Renal pelvis (tissue), 4 donors: ENCODE data around the gene DENND1A. TPM values are rescaled to one million over a fixed set of nuclear protein-coding genes. Genes with fewer than 3 reads are reported as not detected.

Source experiments
- DNase-seq: peaks from one replicate; pipeline ENCODE4 v3.0.0-alpha.2; 2013
- polyA plus RNA-seq, 3 donors: library from polyadenylated mRNA; unstranded; fragments of 120-200 nt; gene quantifications; one replicate each; pipeline ENCODE4 v1.2.1, GENCODE V29; 2013; ENCODE audit not compliant: insufficient read length in 3 of 3

DENND1A gene
- polyA plus RNA-seq, 3 donors: 21.6 to 23.3 (median 22.8) TPM

DNA sequence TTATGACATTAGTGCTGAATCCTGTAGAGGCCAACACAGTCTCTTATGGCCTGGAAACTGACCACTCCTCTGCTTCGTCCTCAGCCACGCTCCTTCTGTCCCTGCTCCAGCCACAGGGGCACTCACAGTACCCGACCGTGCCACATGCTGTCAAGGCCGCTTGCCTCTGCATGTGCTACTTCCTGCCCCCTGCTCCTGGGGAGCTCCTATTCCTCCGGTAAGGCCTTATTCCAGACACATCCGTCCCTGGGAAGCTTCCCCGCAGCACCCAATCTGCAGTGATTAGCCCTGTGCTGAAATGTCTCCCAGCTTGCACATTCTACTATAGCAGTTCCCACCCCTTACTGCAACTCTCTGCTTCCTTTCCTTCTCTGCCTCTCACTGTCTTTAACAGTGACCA, 386.4 kb downstream of the DENND1A start:
- no peak for DNase-seq

DNA sequence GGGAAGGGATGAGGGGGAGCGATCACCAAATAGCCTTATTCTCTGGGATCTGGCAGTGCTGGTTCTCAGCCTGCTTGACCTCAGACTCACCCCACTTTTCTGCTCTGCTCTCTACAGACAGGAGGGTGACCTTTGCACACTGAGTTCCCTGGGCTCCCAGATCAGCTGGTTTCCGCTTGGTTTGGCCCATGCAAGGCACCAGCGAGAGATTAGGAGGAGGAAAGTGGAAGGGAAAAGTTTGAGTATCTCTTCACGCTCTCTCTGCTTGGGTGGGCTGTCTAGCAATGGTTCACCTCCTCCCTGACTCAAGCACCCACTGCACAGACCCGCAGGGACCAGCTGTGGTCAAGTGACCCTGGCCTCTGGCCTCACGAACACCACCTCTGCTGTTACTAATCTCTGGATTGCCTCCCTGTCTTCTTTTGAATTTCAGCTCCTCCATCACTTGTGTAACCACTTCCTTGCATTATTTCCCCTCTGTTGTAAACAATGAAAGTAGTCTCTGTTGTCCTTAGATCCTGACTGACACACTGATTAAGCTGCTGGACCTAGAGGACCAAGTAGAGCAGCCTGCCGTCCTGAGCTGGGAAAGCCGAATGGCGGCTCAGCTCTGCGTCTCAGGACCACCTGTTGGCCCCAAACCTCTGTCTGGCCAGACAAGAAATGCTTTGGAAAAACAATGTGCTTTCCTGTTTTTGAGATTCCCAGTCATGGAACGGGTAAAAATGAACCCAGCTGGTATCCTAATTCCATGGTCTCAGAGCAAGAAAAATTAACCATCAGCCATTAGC, 387.3 kb downstream of the DENND1A start:
- no peak for DNase-seq

DNA sequence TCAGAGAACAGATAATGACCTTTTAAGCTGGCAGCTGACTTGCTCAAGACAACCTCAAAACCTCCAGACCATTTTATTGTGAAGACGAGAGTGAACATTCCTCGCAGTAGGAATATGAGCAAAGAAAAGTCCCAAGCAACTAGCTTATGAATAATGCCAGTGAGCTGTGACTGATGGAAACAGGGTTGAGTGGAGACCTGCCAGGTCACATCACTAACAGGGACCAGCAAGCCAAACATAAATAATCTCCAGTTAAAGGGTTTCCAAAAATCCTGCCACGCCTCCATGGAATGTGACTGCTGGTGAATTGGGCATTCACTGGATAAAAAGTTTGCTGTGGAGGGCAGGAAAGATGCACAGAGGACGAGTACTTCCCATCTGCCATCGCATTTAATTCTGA, 388.5 kb downstream of the DENND1A start:
- no peak for DNase-seq

DNA sequence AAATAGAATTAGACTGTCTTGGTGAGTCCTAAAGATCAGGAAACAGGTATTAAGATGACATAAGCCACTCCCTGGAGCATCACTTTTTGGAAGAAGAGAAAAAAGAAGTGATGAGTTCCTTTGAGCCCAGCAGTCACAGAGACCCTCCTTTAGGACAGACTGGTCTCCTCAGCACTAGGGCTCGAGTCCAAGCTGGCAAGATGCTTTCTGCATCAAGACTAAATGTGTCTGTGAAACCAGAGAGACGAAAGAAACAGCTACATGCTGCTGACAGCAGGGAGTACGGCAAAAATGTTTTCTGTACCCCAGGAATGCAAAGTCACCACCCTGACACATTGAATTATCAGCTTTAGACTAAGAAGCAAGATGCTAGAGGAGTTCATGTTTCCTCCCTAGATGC, 389.5 kb downstream of the DENND1A start:
- DNase-seq: no peak

DNA sequence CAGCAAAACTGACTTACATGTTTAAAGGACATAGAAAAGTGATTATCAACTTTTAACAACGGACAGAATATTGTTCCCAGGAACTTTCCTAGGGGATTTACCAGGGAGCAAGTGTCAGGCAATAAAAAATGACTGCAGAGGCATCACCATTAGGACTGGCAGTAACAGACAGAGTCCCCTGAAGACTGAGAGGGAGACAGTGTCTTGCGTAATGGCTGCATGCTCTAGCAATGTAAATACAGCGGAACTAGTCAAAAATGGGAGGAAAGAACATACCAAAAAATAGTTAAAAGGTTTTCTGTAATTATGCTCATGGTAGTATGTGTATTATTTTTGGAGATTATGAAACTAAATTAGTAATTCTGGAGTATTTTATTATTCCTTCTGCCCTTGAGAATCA, 392.1 kb downstream of the DENND1A start:
- DNase-seq: no peak

DNA sequence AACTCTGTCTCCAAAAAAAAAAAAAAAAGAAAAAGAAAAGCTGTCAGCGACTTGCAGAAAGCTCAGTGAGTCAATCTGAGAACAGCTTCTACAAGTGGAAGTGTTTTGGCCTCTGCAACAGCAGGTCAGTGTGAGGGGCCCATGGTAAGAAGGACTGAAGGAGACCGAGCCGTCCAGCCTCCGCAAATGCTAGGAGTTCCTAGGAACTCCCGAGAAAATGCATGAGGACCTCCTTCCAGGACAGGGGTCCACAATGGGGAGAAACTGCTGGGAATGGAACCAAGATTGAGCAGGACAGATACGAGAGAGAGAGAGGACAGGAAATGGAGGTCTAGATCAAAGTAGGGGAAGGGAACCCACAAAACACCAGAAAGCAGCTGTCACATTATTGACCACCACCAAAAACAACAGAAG, 393.5 kb downstream of the DENND1A start:
- no peak for DNase-seq

DNA sequence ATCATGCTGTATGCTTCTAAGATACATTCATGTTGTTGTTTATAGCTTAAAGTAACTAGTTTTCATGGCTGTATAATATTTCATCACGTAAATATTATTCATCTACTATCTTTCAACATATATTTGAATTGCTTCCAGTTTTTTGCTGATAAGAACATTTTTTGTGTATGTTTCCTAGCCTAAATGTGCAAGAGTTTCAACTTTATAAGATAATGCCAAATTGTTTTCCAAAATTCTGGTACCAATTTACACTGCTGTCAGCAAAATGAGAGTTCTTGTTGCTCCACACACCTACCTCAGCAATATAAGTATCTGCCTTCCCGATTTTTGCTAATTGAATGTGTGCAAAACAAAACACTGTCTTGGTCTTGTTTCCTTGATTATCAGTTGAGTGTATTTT, 395.6 kb downstream of the DENND1A start:
- DNase-seq: no peak

DNA sequence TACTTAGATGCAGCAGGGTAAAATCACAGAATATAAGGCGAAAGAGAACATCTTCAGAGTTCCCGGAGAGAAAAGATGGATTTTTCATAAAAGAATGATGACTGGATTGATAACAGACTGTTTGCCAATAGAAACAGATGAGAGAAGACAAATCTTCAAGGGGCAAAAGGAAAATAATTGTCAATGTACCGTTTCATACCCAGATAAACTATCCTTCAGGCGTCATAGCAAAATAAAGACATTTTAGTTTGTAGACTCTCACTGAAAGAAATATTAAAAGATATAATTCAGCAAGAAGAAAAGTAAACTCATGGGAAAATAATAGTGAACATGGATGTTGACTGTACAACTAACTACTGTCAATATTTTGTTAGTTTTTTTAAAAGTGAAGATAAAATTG, 399.7 kb downstream of the DENND1A start:
- DNase-seq: no peak

DNA sequence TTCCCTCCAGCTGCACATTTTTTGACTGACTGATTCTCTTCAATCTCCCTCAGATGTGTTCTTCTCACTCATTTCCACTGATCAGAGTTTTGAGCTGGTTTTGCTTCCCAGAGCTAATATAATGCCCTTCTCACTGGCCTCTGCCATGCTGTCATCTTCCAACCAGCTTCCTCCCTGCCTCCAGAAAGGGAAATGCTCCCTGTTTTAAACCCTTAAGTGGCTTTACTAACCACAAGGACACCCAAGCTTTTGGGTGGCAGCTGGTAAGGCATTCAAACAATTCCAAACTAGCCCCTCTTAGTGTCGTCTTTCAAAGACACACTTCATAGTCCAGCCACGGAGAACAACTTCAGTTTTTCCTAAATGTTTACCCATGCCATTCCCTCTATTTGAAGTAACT, 401.4 kb downstream of the DENND1A start:
- DNase-seq: no peak

DNA sequence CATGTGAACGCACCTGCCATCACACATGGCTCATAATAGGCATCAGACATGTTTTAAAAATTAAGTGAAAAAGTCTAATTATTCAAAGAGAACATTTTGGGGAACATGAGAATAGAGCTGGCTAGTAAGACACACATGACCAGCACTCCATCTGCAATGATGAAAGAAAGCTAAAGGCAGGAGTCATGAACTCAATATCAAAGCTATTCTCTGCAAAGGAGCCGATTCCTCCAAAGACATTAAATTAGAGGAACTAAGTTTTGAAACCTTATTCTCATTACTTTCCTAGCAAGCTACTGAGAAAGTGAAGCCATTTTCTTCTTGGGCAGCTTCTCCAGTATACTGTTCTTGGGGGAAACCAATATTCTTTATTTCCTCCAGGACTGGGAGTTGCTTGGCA, 401.9 kb downstream of the DENND1A start:
- DNase-seq: no peak

DNA sequence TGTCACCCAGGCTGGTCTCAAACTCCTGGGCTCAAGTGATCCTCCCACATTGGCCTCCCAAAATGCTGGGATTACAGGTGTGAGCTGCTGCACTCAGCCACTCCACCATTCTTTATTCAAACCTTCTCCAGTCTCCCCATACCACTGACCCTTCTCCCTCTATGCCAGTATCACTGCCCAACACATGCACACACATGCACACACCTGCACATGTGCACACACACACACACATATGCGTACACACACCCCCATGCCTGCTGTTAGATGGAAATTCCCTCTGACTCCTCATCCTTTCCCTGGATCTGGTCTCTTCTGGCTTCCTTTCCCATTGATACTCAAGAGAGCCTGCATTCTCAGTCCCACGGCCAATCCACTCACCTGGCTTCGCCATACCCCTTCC, 404.0 kb downstream of the DENND1A start:
- DNase-seq: no peak

DNA sequence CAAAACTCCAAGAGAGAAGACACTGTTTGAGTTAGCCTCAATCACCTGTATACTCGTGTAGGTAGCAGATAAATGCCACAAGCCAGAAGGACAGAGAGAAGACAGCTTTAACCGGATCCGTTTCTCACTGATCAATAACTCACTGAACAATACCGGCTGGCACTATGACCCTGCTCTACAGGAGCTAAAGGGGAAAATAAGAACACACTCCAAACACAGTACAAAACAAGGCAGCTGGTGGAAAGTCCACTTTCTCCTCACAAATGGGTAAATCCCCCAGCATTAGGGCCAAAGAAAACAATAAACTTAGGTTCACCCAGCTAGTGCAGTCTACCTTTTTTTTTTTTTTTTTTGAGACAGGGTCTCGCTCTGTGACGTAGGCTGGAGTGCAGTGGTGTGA, 404.5 kb downstream of the DENND1A start:
- DNase-seq: no peak

DNA sequence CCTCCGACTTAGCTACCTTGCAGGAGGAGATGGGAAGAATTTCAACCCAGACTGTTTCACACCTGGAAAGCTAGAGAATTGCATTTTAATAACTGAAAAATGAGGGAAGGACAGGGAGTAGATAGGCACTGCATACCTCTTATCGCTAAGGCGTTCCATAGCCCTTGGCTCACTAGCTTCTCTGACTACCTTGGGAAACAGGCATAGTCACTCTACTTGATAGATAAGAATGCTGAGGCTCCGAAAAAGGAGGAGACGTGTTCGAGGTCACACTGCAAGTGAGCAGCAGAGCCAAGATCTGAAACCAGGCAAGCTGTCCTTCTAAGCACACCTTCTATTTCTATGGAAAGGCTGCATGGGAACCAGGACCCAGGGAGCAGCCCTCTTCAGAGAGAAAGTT, 405.1 kb downstream of the DENND1A start:
- DNase-seq: no peak

DNA sequence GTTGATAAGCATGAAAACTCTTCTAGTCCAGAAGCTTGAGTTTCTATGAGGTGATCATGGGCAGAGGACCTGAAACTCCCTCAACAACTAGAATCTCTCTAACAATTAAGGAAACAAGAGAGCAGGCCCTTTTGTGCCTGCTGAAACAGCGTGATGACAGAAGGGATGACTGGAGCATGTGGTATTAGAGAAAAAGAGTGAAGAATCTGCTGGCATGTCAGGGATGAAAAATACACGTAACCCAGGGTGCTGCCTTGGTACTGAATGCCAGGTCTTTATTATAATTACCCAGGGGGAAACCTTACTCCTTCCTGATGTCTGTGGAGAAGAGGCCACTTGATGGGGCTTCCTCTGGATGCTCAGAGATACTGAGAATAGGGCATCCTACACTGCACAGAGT, 406.1 kb downstream of the DENND1A start:
- no peak for DNase-seq

DNA sequence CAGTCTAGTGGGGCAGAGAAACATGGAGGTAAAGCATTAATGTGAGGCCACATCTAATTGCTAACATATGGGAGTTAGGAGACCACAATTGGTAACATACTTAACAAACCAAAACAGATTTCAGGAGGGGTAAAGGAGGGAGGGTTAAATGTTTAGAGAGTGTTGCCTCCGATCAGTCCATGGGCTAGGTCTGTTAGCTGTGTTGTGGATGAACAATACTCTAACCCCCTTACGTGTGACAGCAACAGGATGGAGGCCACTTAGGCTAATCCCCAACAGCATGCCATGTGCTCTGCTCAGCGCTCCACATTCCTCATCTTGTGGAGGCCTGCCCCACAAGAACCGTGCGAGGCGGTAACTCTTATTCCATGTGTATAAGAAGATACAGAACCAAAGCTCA, 406.9 kb downstream of the DENND1A start:
- DNase-seq: no peak

DNA sequence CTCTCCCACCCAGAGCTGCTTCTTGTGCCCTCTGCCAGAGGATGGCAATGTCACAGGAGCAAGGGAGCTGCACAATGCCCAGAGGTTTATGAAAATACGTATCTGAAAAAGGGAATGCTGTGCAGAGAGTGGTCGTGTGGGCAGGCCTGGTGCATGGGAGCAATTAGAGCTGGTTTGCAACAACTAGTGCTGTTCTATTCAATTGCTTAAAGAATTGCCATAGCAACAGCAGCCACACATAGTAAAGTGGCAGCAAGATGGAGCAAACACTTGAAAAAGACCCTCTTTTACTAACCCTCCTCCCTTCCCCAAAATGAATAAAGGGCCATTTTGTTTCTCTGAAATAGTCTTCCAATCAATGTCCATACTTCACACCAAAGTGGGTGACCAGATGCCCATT, 407.7 kb downstream of the DENND1A start:
- DNase-seq: no peak

DNA sequence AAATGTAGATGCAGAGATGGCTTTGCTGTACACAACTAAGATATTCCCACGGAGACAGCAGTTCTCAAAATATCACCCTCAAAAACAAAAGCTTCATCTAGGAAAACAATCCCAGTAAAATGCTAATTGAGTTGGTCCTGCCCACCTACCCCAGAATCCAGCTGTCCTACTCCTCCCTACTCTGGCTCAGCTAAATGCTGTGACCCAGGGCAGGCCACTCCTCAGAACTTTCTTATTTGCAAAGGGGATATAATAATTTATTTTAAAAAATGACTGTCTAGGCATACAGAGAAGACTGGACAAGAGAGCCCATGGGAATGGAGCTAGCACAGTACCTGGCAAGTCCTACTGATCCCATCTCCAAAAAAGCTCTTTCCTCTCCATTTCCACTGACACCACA, 411.6 kb downstream of the DENND1A start:
- DNase-seq: no peak

DNA sequence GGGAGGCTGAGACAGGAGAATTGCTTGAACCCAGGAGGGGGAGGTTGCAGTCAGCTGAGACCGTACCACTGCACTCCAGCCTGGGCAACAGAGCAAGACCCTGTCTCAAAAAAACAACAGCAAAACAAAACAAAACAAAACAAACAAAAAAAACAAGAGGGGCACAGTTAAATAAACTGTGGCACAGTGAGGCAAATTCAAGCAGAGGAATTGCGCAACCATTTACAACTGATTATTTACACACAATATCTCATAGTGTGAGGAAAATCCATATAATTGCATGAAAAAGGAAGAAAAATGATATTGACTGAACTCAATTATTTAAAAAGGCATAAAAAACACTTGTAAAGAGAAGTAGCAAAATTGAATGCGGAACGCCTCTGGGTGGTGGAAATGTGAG, 412.4 kb downstream of the DENND1A start:
- DNase-seq: no peak

DNA sequence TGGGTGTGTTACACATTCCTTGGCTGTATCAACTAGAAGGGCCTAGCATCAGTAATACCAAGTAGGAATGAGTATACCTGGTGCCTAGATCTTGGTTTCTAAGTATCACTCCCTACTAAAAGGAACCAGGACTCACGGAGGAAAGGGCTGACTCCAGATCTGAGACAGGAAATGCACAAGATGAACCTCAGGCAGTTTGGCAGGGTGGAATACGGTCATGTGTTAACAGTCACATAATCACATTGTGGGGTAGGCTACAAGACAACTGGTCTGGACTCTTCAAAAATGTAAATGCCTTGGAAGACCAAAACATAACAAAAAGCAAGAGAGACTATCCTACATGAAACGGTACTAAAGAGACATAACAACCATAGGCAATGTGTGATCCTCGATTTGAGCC, 415.2 kb downstream of the DENND1A start:
- DNase-seq: no peak

DNA sequence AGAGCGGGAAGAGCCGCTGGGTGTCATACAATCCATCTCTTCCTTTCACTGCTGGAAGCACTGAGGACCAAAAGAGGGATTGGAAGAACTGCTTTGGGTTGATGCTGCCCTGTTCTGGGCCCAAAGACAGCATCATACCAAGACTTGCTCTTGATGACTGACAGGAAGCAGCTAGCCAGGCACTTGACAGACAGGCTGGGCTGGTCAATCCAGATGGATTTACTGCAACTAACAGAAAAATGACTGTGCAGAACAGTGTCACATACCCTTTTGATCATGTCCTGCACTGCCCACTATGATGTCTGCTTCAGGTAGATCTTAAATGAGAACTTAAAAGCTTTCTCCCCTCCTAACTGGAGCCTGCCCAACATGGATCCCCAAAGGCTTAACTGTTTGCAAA, 416.4 kb downstream of the DENND1A start:
- no peak for DNase-seq

DNA sequence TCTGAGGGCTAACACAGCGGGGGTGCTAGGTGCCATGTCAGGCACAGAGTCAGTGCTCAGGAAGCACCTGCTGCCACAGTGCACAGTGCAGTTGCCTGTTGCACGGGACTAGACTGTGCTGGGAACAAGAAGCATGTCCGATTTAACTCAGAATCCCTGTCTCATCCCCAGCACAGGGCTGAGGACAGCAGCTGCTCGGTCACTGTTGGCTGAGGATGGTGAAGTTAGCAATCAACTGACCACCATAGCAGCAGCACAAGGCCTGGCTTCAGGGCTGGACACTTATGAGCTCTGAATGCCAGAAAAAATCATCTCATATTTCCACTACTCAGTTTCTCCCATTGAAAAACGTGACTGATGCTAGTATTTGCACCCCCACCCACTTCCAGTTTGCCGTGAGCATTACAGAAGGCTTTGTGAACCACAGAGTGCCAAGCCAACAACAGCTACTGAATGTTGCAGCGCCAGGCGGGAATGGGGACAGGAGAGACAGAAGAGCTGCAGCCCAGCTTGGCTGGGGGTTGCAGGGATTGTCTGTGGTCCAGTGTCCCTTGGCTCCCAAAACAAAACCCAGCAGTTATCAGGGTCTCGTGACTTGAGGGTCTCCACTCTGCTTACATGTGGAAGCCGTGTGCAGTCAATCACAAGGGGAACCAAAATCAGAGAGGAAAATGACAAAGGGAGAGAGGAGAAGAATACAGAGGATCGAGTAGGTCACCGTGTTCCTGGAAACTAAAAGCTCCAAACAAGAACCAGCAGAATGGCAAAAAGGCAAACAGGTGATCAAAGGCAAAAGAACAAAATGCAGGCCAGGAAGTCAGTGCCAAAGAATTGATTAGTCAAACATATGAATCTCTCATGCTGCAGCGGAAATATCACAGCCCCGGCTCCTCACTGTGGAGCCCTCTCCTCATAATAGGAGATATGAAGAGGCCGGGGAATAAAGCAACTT, 418.3 kb downstream of the DENND1A start:
- DNase-seq: no peak

DNA sequence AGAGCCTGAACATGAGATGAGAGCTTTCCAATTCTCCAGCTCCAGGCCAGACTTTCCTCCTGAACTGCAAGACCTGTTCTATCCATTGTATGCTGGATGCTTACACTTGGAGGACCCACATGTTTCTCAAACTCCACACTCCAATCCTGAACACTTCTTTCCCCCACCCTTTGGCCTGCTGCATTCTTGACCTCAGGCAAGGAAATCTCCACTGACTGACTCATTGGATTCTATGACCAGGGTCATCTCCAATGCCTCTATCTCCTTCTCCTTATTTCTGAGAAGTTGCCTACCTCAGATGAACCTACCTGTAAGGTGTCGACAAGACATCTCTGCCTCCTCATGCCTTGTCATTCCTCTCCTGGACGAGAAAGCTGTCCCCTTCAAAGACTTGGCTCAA, 420.3 kb downstream of the DENND1A start:
- DNase-seq: no peak

DNA sequence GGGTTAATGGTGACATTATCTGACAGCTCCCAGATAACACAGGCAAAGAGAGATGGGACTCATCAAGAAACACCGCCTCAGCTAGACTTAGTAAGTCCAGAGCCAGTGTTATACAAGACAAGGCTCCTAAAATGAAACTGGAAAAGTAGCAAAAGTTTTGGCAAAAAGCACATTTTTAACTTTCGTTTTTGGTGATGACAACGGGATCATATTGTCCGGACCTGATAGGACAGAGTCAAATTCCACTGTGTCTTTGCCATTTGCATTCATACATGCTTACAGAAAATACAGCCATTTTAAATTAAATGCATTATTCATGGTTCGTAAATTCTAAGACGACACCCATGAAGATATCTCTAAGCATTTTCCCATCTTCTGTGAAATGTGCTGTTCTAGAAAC, 421.9 kb downstream of the DENND1A start:
- no peak for DNase-seq
